ENCODE measurements around the gene GMPPB. TPM values are rescaled to one million over a fixed set of nuclear protein-coding genes. Genes with fewer than 3 reads are reported as not detected.
A peak's percentile ranks its signal among the peaks of the same experiment; 100 is the strongest.

Gene GMPPB
- total RNA-seq, 2 donors from 2014 or later, result 22.4 to 38.7 TPM

DNA sequence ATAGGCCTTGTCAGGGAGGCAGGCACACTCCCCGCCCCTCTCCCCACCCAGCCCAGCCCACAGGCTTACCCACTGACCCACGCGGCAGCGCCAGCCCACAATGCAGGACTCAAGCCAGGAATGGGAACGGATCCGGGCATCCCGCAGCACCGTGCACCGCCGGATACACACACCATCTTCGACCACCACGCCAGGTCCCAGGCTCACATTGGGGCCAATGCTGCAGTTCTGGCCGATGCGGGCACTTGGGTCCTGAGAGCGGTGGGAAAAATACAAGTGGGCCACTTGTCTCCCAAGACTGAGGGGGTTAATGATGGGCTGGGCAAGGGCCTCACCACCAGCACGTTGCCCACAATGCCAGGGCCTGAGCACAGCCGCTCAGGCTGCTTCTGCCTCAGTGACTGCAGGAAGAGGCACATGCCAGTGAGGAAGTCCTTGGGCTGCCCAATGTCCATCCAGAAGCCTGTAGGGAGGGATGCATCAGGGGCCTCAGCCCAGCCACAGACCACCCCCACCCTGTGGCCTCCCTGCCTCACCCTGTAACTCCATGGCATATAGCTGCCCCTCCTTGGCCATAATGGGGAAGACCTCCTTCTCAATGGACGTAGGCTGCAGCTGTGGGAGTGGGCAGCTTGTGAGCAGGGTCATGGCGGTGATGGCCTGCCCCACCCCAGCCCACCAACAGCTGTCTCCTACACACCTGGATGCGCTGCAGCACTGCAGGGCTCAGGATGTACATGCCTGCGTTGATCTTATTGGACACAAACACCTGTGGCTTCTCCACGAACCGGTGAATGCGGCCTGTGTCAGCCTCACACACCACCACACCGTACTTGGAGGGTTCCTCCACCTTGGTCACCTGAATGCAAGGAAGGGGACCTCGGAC lies 1.6 kb downstream of the GMPPB start:
- Mint-ChIP-seq H3K9me3 (no peaks in the 10 kb centered on the region), H3K4me1 (peaks cover 8% of the 10 kb centered on the region), H3K27ac (peak overlapping the region; percentile 96), H3K27me3 (no peaks in the 10 kb centered on the region), H3K36me3 (ENCODE audit: low read depth) (peaks cover 46% of the 10 kb centered on the region), H3K4me3 (peak overlapping the region; percentile 95)
- ATAC-seq (replicated peaks), result no peak

DNA sequence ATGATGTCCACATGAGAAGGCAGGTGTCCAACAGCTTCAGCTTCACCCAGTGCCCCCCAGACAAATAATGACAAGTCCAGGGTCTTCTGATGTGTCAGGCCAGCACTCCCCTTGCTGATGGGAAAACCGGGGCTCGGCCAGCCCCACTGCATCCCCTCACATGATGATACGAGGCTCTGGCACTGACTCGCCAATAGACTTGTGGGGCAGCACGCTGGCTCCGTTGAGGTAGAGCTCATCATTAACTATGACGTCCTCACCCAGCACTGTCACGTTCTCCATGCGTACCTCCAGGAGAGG lies 2.2 kb downstream of the GMPPB start:
- peak overlapping the region; percentile 30 for H3K27ac Mint-ChIP-seq
- H3K27me3 Mint-ChIP-seq, result no peaks in the 10 kb centered on the region
- no peaks in the 10 kb centered on the region for H3K9me3 Mint-ChIP-seq
- peaks cover 8% of the 10 kb centered on the region for H3K4me1 Mint-ChIP-seq
- H3K4me3 Mint-ChIP-seq, result no peak overlapping the region
- ATAC-seq (replicated peaks), result no peak
- H3K36me3 Mint-ChIP-seq (ENCODE audit: low read depth), result peaks cover 40% of the 10 kb centered on the region

DNA sequence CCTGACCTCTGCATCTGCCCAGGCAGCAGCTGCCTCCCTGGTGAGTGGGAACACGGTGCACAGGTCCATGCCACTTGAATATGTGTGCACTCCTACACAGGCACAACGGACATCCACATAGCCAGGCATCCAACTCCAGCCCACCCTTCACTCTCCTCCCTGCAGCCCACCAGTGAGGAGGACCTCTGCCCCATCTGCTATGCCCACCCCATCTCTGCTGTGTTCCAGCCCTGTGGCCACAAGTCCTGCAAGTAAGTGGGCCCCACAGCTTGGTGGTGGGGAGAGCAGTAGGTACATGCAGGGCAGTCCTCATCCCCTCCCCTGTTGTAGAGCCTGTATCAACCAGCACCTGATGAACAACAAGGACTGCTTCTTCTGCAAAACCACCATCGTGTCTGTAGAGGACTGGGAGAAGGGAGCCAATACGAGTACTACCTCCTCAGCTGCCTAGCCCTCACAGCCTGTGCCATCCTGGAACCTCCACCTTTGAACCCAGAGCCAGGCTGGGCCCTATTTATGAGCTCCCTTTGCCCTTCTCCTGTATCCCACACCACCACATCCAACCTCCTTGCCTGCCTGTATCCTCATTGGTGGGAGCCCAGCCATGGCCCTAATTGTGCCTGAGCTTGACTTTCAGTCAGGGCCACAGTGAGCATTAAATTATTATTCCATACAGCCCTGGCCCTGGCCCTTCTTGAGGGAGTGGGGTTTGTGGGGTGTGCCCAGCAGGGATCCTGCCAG lies 2.7 kb downstream of the GMPPB start:
- Mint-ChIP-seq H3K27me3 (no peaks in the 10 kb centered on the region), H3K27ac (peak overlapping the region; percentile 30), H3K9me3 (no peaks in the 10 kb centered on the region), H3K36me3 (ENCODE audit: low read depth) (peaks cover 45% of the 10 kb centered on the region), H3K4me3 (peak overlapping the region; percentile 17), H3K4me1 (peaks cover 8% of the 10 kb centered on the region)
- ATAC-seq (replicated peaks), result no peak

DNA sequence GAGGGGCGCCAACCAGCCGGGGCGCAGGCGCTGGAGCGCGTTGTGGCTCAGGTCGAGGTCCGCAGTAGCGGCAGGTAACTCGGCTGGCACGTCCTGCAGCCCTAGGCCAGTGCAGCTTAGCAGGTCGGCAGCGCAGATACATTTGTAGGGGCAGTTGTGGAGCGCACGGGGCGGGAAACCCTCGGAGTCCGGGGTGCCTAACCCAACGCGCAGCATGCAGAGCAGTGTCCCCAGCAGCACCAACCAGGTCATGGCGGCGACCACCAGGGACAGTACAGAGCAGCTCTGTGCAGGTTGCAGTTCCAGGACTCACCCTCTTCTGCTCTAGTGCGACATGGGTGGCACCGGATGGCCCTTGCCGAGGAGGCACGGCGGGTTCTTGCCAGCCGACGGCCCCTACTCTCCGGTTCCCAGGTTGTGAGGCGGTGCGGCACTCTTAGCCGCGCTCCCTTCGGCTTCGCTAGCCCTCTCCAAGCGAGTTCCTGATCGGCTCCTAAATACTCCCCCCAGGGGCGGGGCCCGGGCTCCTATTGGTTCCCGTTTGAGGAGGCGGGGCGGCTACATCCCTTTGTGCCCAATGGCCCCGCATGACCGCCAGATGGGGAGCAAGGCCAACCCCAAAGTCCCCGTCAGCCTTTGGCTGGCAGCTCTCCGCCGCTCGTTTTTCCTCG lies 4.4 kb downstream of the GMPPB start, which contains the start of gene AMIGO3:
Gene AMIGO3 (minus strand): TSS at position 471 of the 671 bp plus-strand sequence. CDS start 219 bp downstream, at position 252.
- ATAC-seq (replicated peaks), result peak; percentile 65
- no peak within 1 kb of the TSS for H3K27ac Mint-ChIP-seq
- H3K4me3 Mint-ChIP-seq, result peak within 1 kb of the TSS; percentile 81
- peaks cover 8% of the 10 kb centered on the region for H3K4me1 Mint-ChIP-seq
- H3K9me3 Mint-ChIP-seq, result no peaks in the 10 kb centered on the region
- no peaks in the 10 kb centered on the region for H3K27me3 Mint-ChIP-seq
- H3K36me3 Mint-ChIP-seq (ENCODE audit: low read depth), result peaks cover 41% of the 10 kb centered on the region

DNA sequence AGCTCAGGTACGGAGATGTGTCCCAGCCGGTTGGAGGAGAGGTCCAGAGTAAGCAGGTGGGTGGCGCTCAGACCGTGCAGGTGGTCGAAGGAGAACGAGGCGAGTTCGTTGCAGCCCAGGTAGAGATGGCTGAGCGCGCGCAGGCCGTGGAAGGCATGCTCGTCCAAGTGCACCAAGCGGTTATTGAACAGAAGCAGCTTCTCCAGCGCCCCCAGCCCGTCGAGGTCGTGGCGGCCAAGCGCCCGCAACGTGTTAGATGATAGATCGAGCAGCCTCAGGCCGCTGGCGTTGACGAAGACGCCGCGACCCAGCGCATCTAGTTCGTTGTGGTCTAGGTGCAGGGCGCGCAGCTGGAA lies 4.9 kb downstream of the GMPPB start:
- Mint-ChIP-seq H3K9me3 (no peaks in the 10 kb centered on the region), H3K4me3 (peak overlapping the region; percentile 81), H3K27me3 (no peaks in the 10 kb centered on the region), H3K36me3 (ENCODE audit: low read depth) (peaks cover 38% of the 10 kb centered on the region), H3K27ac (no peak overlapping the region), H3K4me1 (peaks cover 8% of the 10 kb centered on the region)
- no peak for ATAC-seq (replicated peaks)

DNA sequence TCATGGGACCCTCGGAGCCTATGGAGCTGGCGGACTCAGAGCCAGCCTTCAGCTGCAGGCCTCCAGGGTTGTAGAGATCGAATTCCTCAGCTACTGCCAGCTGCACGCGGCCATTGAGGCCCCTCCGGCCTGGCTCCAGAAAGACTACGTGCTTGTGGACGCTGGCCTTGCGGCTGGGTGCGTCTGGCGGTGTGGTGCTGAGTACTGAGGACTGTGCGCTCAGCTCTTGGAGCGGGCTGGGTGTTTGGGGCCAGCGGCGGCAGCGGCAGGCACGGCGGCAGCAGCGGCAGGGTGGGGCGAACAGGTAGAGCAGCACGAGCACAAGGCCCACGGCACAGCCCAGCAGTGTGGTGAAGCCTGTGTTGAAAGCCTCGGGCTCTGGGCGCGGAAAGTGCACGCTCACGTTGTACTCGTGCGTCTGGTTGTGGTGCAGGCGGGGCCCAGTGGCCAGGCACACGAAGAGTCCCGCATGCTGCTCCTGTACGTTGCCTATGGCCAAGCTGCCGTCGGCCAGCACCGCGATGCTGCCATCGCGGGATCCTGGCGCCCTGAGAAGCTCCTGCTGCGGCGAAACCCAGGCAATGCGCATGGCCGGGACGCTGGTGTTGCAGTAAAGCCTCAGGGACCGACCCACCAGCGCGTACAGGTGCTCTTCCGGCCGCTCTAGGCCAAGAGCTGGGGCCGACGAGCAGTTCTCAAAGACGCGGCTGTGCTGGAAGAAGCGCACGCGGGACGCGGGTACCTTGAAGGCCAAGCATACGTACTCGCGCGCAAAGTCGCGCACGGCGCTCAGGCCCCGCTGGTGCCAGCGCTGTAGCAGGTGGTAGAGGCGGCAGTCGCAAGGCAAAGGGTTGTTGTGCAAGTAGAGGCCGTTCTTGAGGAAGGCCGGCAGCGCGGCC lies 5.5 kb downstream of the GMPPB start:
- peaks cover 8% of the 10 kb centered on the region for H3K4me1 Mint-ChIP-seq
- H3K4me3 Mint-ChIP-seq, result peak overlapping the region; percentile 81
- peaks cover 35% of the 10 kb centered on the region for H3K36me3 Mint-ChIP-seq (ENCODE audit: low read depth)
- no peak for ATAC-seq (replicated peaks)
- H3K27ac Mint-ChIP-seq, result no peak overlapping the region
- no peaks in the 10 kb centered on the region for H3K9me3 Mint-ChIP-seq
- no peaks in the 10 kb centered on the region for H3K27me3 Mint-ChIP-seq

DNA sequence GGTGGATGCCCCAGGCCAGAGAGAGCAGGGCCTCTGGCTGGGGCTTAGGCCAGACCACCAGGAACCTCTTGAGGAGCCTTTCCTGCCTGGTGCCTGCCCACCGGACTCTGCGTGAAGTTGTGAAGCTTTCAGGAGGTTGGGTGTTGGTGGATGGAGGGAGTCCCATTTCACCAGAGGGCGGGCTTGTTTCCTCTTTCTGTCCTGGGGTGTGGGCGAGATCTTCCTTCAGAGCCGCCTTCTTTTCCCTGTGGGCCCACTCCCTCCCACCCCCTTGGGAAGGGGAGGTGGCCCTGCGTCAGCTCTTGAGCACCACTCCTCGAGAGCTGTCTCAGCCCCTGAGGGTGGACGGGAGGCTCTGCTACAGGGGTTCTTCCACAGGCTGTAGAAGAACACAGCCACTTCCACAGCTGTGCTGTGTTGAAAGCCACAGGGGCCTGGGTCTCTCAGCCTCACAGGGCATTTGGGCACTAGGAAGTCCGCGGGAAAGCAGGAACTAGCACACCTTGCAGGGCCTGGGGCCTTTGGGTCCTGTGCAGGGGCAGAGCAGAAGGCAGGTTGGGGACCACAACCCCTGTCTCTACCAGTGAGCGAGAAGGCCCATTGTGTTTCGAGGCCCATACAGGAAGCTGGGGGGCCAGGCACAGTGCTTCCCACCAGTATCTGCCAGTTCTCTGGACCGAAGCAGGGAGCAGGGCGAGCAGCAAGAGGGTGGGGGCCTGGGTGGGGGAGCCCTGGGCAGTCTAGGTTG lies 6.4 kb downstream of the GMPPB start:
- Mint-ChIP-seq H3K4me1 (peaks cover 8% of the 10 kb centered on the region), H3K27ac (no peak overlapping the region), H3K36me3 (ENCODE audit: low read depth) (peaks cover 26% of the 10 kb centered on the region), H3K27me3 (no peaks in the 10 kb centered on the region), H3K4me3 (peak overlapping the region; percentile 10), H3K9me3 (no peaks in the 10 kb centered on the region)
- ATAC-seq (replicated peaks), result no peak

DNA sequence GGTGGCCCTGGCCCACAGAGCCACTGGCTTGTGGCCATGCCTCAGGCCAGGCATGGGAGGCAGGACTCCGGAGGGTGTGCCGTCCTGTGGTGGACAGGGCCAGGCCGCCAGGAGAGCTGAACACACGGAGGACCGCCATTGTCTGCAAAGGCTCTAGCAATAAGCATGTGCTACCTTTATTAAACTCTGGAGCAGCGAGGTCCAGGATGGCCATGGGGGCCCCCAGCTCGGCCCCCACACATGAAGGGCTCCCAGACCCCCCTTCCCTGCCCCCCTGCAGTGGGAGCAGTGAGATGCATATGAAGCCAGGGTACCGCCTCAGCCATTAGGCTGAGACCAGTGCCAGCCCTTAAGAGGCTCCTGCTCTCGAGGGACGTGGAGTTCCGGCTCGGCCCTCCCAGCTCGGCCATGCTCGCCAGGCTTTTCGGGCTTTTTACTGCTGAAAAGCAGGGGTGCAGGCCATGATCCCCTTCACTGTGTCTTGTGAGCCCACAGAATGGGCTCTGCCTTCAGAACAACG lies 7.0 kb downstream of the GMPPB start:
- Mint-ChIP-seq H3K4me1 (peaks cover 8% of the 10 kb centered on the region), H3K36me3 (ENCODE audit: low read depth) (peaks cover 22% of the 10 kb centered on the region), H3K9me3 (no peaks in the 10 kb centered on the region), H3K27me3 (no peaks in the 10 kb centered on the region), H3K4me3 (no peak overlapping the region), H3K27ac (no peak overlapping the region)
- ATAC-seq (replicated peaks), result no peak

DNA sequence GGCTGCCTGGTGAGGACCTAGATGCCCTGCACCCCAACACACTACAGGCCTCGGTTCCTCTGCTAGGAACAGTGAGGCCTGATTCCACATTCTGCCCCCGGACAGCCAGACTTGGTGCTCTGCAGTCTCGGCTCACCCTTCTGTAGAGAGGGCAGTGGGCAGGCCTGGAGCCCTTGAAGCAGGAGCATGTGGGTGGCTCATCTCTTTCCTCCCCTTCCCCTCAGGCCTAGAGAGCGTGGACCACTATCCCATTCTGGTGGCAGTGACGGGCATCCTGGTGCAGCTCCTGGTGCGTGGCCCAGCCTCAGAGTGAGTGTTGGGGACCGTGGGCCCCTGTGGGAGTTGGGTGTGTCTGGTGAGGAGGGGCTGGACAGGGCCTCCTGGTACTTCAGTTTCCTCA lies 7.6 kb downstream of the GMPPB start:
- Mint-ChIP-seq H3K9me3 (no peaks in the 10 kb centered on the region), H3K36me3 (ENCODE audit: low read depth) (peaks cover 18% of the 10 kb centered on the region), H3K27ac (no peak overlapping the region), H3K27me3 (no peaks in the 10 kb centered on the region), H3K4me1 (peaks cover 8% of the 10 kb centered on the region), H3K4me3 (no peak overlapping the region)
- no peak for ATAC-seq (replicated peaks)

DNA sequence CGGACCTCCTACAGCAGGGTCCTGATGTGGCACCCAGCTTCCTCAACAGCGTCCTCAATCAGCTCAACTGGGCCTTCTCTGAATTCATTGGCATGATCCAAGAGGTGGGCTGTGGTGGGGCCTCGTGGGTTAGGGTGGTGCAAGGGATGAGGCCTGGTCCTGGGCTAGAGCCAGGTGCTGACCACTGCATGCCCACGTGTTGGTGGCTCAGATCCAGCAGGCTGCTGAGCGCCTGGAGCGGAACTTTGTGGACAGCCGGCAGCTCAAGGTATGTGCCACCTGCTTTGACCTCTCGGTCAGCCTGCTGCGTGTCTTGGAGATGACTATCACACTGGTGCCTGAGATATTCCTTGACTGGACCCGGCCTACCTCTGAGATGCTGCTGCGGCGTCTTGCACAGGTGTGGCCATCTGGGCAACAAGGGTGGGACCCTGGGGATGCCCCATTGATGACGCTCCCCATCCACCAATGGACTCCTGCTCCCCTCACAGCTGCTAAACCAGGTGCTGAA lies 8.1 kb downstream of the GMPPB start:
- peaks cover 8% of the 10 kb centered on the region for H3K4me1 Mint-ChIP-seq
- ATAC-seq (replicated peaks), result no peak
- H3K4me3 Mint-ChIP-seq, result no peak overlapping the region
- H3K27ac Mint-ChIP-seq, result no peak overlapping the region
- H3K27me3 Mint-ChIP-seq, result no peaks in the 10 kb centered on the region
- no peaks in the 10 kb centered on the region for H3K9me3 Mint-ChIP-seq
- H3K36me3 Mint-ChIP-seq (ENCODE audit: low read depth), result peaks cover 13% of the 10 kb centered on the region

DNA sequence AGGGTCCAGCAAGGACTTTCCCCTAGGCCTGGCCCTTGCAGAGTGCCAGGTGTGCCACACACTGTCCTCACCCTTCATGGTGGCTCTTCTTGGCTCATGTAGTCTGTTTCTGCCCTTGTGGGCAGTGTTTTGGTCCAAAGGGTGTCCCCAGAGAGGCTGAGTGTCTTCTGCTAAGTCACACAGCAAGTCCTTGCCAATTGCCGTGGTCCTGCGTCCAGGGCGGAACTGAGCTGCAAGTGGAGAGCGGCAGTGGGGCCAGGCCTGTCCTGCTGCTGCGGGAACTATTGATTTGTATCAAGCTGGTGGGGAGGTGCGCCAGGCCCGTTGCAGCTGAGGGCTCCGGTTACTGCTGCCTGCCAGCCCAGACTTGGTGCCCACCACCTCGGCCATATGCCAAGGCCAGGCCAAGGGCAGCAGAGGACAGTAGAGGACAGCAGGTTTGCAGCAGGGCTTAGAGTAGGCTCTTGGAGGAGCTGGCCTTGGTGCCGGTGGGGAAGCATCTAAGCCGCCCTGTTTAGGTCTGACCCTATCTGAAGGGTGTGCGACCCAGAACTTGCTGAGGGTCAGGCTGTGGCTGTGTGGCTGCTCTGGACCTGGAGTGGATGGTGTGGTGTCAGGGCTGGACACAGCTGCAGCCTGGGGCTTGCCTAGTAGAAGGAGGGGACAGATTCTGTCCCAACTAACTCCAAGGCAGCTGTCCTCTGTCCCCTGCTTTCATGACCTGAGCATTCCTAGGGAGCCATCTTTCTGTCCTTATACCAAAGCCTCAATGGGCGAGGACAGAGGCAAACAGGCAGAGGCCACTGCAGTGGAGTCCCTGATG lies 8.8 kb downstream of the GMPPB start:
- H3K9me3 Mint-ChIP-seq, result no peaks in the 10 kb centered on the region
- no peak overlapping the region for H3K4me3 Mint-ChIP-seq
- ATAC-seq (replicated peaks), result no peak
- H3K4me1 Mint-ChIP-seq, result peaks cover 8% of the 10 kb centered on the region
- peak overlapping the region; percentile 63 for H3K27ac Mint-ChIP-seq
- peaks cover 11% of the 10 kb centered on the region for H3K36me3 Mint-ChIP-seq (ENCODE audit: low read depth)
- H3K27me3 Mint-ChIP-seq, result no peaks in the 10 kb centered on the region

DNA sequence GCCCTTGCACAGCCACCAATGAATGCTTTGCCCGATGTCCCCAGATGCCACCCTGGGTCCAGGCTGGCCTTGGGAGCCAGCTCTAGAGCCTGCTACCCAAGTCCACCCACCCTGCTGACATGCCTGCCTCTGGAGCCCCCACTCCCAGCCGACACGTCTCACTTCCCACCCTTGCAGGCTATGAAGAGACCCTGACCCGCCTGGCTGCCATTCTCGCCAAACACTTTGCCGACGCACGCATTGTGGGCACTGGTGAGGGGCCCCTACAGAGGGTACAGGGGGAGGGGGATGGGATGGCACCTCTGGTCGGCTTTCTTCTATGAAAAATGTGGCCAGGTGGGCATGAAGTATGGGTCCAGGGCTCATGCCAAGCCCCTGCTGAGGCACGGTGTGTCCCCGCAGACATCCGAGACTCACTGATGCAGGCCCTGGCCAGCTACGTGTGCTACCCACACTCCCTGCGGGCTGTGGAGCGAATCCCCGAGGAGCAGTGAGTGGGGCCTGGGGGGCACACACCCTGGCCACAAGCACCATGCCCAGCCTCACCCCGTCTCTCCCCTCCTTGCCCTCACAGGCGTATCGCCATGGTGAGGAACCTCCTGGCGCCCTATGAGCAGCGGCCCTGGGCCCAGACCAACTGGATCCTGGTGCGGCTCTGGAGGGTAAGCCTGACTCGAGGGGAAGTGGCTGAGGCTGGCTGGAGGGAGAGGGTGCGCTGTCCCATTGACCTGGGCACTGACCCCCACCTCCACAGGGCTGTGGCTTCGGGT lies 10.2 kb downstream of the GMPPB start:
- no peaks in the 10 kb centered on the region for H3K9me3 Mint-ChIP-seq
- H3K4me3 Mint-ChIP-seq, result no peak overlapping the region
- H3K36me3 Mint-ChIP-seq (ENCODE audit: low read depth), result peaks cover 7% of the 10 kb centered on the region
- H3K27me3 Mint-ChIP-seq, result no peaks in the 10 kb centered on the region
- peaks cover 1% of the 10 kb centered on the region for H3K4me1 Mint-ChIP-seq
- H3K27ac Mint-ChIP-seq, result no peak overlapping the region
- no peak for ATAC-seq (replicated peaks)

Data from activated T-helper 17 cell treated with anti-CD3 and anti-CD28 coated beads, Interleukin-2, amount 50 U/mL, for 72 hours (primary cell).